ENCODE results near the gene ITGA2.

ITGA2 gene

GRCh38 chr5:53055365-53055764 is 66.2 kb downstream of the ITGA2 start:
- no peak for DNase-seq (ENCODE audit: low read depth)

- no peak for DNase-seq (ENCODE audit: low read depth)
These were observed 70.1 kb downstream of the ITGA2 start for GRCh38 chr5:53059281-53059680.

- DNase-seq (ENCODE audit: low read depth) = no peak
These were observed 74.0 kb downstream of the ITGA2 start for GRCh38 chr5:53063176-53063575.

- DNase-seq (ENCODE audit: low read depth) = no peak
These were observed 74.6 kb downstream of the ITGA2 start for GRCh38 chr5:53063791-53064190.

- DNase-seq (ENCODE audit: low read depth) = no peak
These were observed 76.9 kb downstream of the ITGA2 start for GRCh38 chr5:53066088-53066487.

GRCh38 chr5:53067641-53068040 is 78.5 kb downstream of the ITGA2 start:
- no peak for DNase-seq (ENCODE audit: low read depth)

GRCh38 chr5:53068291-53068836 is 79.2 kb downstream of the ITGA2 start:
- no peak for DNase-seq (ENCODE audit: low read depth)

- DNase-seq (ENCODE audit: low read depth) = no peak
These were observed 80.5 kb downstream of the ITGA2 start for GRCh38 chr5:53069626-53070025.

GRCh38 chr5:53071298-53071697 is 82.1 kb downstream of the ITGA2 start:
- no peak for DNase-seq (ENCODE audit: low read depth)

- DNase-seq (ENCODE audit: low read depth) = peak; percentile 43
These were observed 82.6 kb downstream of the ITGA2 start for GRCh38 chr5:53071738-53072137.

GRCh38 chr5:53073348-53073747 is 84.2 kb downstream of the ITGA2 start:
- no peak for DNase-seq (ENCODE audit: low read depth)

- DNase-seq (ENCODE audit: low read depth) = no peak
These were observed 86.9 kb downstream of the ITGA2 start for GRCh38 chr5:53076014-53076583.

GRCh38 chr5:53080271-53080670 is 91.1 kb downstream of the ITGA2 start:
- DNase-seq (ENCODE audit: low read depth) = no peak

GRCh38 chr5:53083927-53084326 is 94.8 kb downstream of the ITGA2 start:
- DNase-seq (ENCODE audit: low read depth) = no peak

GRCh38 chr5:53084546-53085255 is 95.5 kb downstream of the ITGA2 start:
- no peak for DNase-seq (ENCODE audit: low read depth)

GRCh38 chr5:53087171-53087570 is 98.0 kb downstream of the ITGA2 start:
- no peak for DNase-seq (ENCODE audit: low read depth)

GRCh38 chr5:53087621-53088121 is 98.5 kb downstream of the ITGA2 start:
- no peak for DNase-seq (ENCODE audit: low read depth)

- no peak for DNase-seq (ENCODE audit: low read depth)
These were observed 100.4 kb downstream of the ITGA2 start for GRCh38 chr5:53089481-53089991.

- DNase-seq (ENCODE audit: low read depth) = no peak
These were observed 101.1 kb downstream of the ITGA2 start for GRCh38 chr5:53090229-53090628.

- DNase-seq (ENCODE audit: low read depth) = no peak
These were observed 102.1 kb downstream of the ITGA2 start for GRCh38 chr5:53091289-53091688.

GRCh38 chr5:53092242-53092641 is 103.1 kb downstream of the ITGA2 start:
- no peak for DNase-seq (ENCODE audit: low read depth)

- DNase-seq (ENCODE audit: low read depth) = no peak
These were observed 106.1 kb downstream of the ITGA2 start for GRCh38 chr5:53095217-53095616.

- DNase-seq (ENCODE audit: low read depth) = peak; percentile 65
These were observed 106.9 kb downstream of the ITGA2 start for GRCh38 chr5:53095931-53096525.
